ENCODE measurements around the gene MBL2.
A peak's percentile ranks its signal among the peaks of the same experiment; 100 is the strongest.

Gene MBL2

DNA sequence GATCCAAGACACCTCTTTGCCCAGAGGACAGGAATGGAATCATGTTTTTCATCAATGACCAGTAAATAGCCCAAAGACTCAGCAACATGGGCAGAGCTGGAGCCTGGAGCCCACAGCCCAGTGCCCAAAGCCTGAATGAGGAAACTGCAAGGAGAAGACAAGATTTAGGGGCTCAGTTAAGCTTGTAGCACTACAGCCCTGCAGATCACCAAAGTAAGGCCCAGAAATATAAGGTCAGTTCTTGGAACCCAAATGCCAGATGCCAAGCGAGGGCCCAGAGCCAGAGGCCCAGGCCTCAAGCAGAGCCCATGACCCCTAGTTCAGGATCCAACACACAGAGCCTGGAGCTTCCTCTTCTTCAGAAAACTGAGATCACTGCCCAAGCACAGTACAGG is 32.4 kb downstream of the MBL2 start:
- no peak overlapping the region for H3K27ac ChIP-seq
- TF ChIP-seq CTCF (conservative IDR thresholded peaks at IDR 0.05): no peak

- TF ChIP-seq CTCF (conservative IDR thresholded peaks at IDR 0.05): no peak
These were observed 33.0 kb downstream of the MBL2 start for GRCh38 chr10:52739380-52740154.

GRCh38 chr10:52738951-52739350 is 33.6 kb downstream of the MBL2 start:
- H3K27ac ChIP-seq: no peak overlapping the region
- TF ChIP-seq CTCF (conservative IDR thresholded peaks at IDR 0.05): no peak

More at GRCh38 chr10:52739380-52740154, 33.0 kb downstream of the MBL2 start:
- no peak overlapping the region for H3K27ac ChIP-seq

DNA sequence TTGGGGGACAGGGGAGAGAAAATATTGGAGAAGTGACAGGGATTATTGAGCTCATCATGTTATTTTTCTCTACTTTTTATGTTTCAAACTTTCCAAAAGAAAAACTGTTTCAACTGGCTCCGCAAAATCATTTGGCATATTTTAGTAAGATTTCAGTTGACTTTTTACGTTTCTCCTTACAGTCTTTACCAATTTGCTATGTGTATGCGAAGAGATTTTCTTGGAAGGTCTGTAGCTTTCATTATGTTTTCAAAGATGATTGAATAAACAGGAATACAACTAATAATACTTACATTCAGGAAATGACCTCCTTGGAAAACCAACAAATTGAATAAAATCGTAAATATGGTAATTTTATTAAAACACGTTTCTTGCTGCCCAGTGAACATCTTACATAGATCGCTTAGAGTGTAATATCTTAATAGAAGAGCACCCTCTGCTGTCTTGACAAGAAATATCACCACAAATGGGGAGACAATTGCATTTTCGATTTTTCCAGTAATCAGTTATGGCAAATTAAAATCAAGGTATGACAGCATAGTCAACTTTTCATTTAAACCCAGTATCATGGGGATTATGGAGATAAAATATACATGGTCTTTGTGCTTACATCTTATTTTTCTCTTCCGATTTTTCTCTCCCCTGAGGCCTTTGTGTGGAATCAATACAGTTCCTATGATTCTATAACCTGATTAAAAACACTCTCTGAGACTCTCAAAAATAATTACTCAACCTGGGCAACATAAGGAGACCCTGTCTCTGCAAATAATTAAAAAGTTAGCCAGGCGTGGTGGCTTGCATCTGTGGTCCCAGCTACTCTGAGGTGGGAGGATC is 43.1 kb downstream of the MBL2 start:
- peak; percentile 74 for TF ChIP-seq CTCF (conservative IDR thresholded peaks at IDR 0.05)
- H3K27ac ChIP-seq: no peak overlapping the region

GRCh38 chr10:52720018-52720417 is 52.6 kb downstream of the MBL2 start:
- TF ChIP-seq CTCF (conservative IDR thresholded peaks at IDR 0.05): no peak

More at GRCh38 chr10:52720018-52720417, 52.6 kb downstream of the MBL2 start:
- no peak overlapping the region for H3K27ac ChIP-seq
